H9 (cell line): ENCODE data around the gene PRR33. TPM values are rescaled to one million over a fixed set of nuclear protein-coding genes. Genes with fewer than 3 reads are reported as not detected.

Experiments used
- DNase-seq: peaks from one replicate; pipeline ENCODE4 v3.0.0-alpha.2; 2017
- H2AFZ ChIP-seq: one replicate; pipeline ENCODE4 v1.6.1; 2013; ENCODE audit warnings: mild to moderate bottlenecking, low read length, control low read depth, moderate library complexity
- H2AK5ac ChIP-seq: 2 replicates; pipeline ENCODE4 v1.6.1; 2013; ENCODE audit warnings: low read length, control low read depth, mixed read lengths; ENCODE audit not compliant: insufficient read length
- H2BK120ac ChIP-seq: one replicate; pipeline ENCODE4 v1.6.1; 2013; ENCODE audit warnings: low read depth, mild to moderate bottlenecking, low read length, control low read depth, inconsistent platforms; ENCODE audit not compliant: poor library complexity, severe bottlenecking
- H2BK12ac ChIP-seq: 2 replicates; pipeline ENCODE4 v1.6.1; 2013; ENCODE audit warnings: low read length, control low read depth, mixed read lengths, low read depth; ENCODE audit not compliant: insufficient read length
- H2BK15ac ChIP-seq: 2 replicates; pipeline ENCODE4 v1.6.1; 2013; ENCODE audit warnings: low read depth, low read length, control low read depth
- H2BK20ac ChIP-seq: one replicate; pipeline ENCODE4 v1.6.1; 2013; ENCODE audit warnings: low read depth, mild to moderate bottlenecking, low read length, control low read depth, inconsistent platforms; ENCODE audit not compliant: poor library complexity, severe bottlenecking
- H2BK5ac ChIP-seq: 2 replicates; pipeline ENCODE4 v1.6.1; 2013; ENCODE audit warnings: low read length, control low read depth, mixed read lengths; ENCODE audit not compliant: insufficient read length
- H3K14ac ChIP-seq: 2 replicates; pipeline ENCODE4 v1.6.1; 2013; ENCODE audit warnings: low read length, control low read depth; ENCODE audit not compliant: insufficient read depth
- H3K18ac ChIP-seq: 2 replicates; pipeline ENCODE4 v1.6.1; 2013; ENCODE audit warnings: low read depth, mild to moderate bottlenecking, mixed read lengths, low read length, control low read depth; ENCODE audit not compliant: insufficient read length
- H3K23ac ChIP-seq: 2 replicates; pipeline ENCODE4 v1.6.1; 2013; ENCODE audit warnings: low read length, control low read depth, mixed read lengths, low read depth; ENCODE audit not compliant: insufficient read length
- H3K23me2 ChIP-seq: 2 replicates; pipeline ENCODE4 v1.6.1; 2013; ENCODE audit warnings: low read depth, mild to moderate bottlenecking, mixed read lengths, low read length, control low read depth; ENCODE audit not compliant: insufficient read length, poor library complexity, severe bottlenecking
- H3K27ac ChIP-seq: 2 replicates; pipeline ENCODE4 v1.5.1; 2013; ENCODE audit warnings: low read length, control low read depth, mixed read lengths, low read depth; ENCODE audit not compliant: insufficient read length
- H3K27me3 ChIP-seq: 2 replicates; pipeline ENCODE4 v1.6.1; 2013; ENCODE audit warnings: low read length, control low read depth, inconsistent platforms; ENCODE audit not compliant: insufficient read depth
- H3K4ac ChIP-seq: 2 replicates; pipeline ENCODE4 v1.6.1; 2013; ENCODE audit warnings: low read depth, mild to moderate bottlenecking, control low read depth, inconsistent platforms, low read length, moderate library complexity
- H3K4me1 ChIP-seq: 2 replicates; pipeline ENCODE4 v1.6.1; 2013; ENCODE audit warnings: low read length, control low read depth, inconsistent platforms; ENCODE audit not compliant: insufficient read depth
- H3K4me2 ChIP-seq: 2 replicates; pipeline ENCODE4 v1.6.1; 2013; ENCODE audit warnings: low read length, control low read depth, mixed read lengths; ENCODE audit not compliant: insufficient read length, insufficient read depth
- H3K56ac ChIP-seq: 2 replicates; pipeline ENCODE4 v1.6.1; 2013; ENCODE audit warnings: low read depth, mild to moderate bottlenecking, mixed read lengths, low read length, control low read depth; ENCODE audit not compliant: insufficient read length
- H3K79me1 ChIP-seq: 2 replicates; pipeline ENCODE4 v1.6.1; 2013; ENCODE audit warnings: low read depth, mild to moderate bottlenecking, moderate library complexity, low read length, control low read depth, inconsistent platforms; ENCODE audit not compliant: insufficient read depth, poor library complexity, severe bottlenecking
- H3K79me2 ChIP-seq: 2 replicates; pipeline ENCODE4 v1.6.1; 2013; ENCODE audit warnings: low read length, control low read depth, inconsistent platforms; ENCODE audit not compliant: insufficient read depth
- H3K9ac ChIP-seq: 2 replicates; pipeline ENCODE4 v1.6.1; 2013; ENCODE audit warnings: low read length, control low read depth, mixed read lengths; ENCODE audit not compliant: insufficient read length; ENCODE audit errors: extremely low read depth
- H3K9me3 ChIP-seq: one replicate; pipeline ENCODE4 v1.6.1; 2013; ENCODE audit warnings: low read depth, low read length, inconsistent platforms; ENCODE audit not compliant: control insufficient read depth
- H3T11ph ChIP-seq: one replicate; pipeline ENCODE4 v1.6.1; 2013; ENCODE audit warnings: mild to moderate bottlenecking, low read length, control low read depth, inconsistent platforms
- H4K20me1 ChIP-seq: one replicate; pipeline ENCODE4 v1.6.1; 2013; ENCODE audit not compliant: control insufficient read depth, insufficient read length, insufficient read depth
- H4K5ac ChIP-seq: 2 replicates; pipeline ENCODE4 v1.6.1; 2013; ENCODE audit warnings: low read depth, mild to moderate bottlenecking, mixed read lengths, low read length, control low read depth; ENCODE audit not compliant: insufficient read length
- H4K8ac ChIP-seq: replicated peaks from 2 replicates; pipeline ENCODE4 v1.6.1; 2013; ENCODE audit warnings: low read length, control low read depth, mixed read lengths, low read depth; ENCODE audit not compliant: insufficient read length
- H4K91ac ChIP-seq: 2 replicates; pipeline ENCODE4 v1.6.1; 2013; ENCODE audit warnings: low read depth, mild to moderate bottlenecking, moderate library complexity, mixed read lengths, low read length, control low read depth; ENCODE audit not compliant: insufficient read length
- H3K27ac Mint-ChIP-seq, 3 experiments: 2 replicates in 2 of 3; 3 replicates in 1 of 3; pipeline ENCODE4 v1.8.0; 2020 to 2021; ENCODE audit warnings: mixed read lengths in 3 of 3, mild to moderate bottlenecking in 1 of 3, moderate library complexity in 1 of 3
- H3K27me3 Mint-ChIP-seq: 2 replicates; pipeline ENCODE4 v1.8.0; 2021; ENCODE audit warnings: low read depth, mild to moderate bottlenecking, moderate library complexity, mixed read lengths
- H3K36me3 Mint-ChIP-seq, 3 experiments: 2 replicates in 2 of 3; 3 replicates in 1 of 3; pipeline ENCODE4 v1.8.0; 2020 to 2021; ENCODE audit warnings: low read depth in 3 of 3, mixed read lengths in 3 of 3; ENCODE audit not compliant: insufficient read depth in 1 of 3
- H3K4me1 Mint-ChIP-seq, 2 experiments: 2 replicates each; pipeline ENCODE4 v1.8.0; 2020; ENCODE audit warnings: mixed read lengths in 2 of 2
- H3K4me3 Mint-ChIP-seq, 2 experiments: 2 replicates in 1 of 2; 3 replicates in 1 of 2; pipeline ENCODE4 v1.8.0; 2020 to 2021; ENCODE audit warnings: mild to moderate bottlenecking in 2 of 2, mixed read lengths in 2 of 2, moderate library complexity in 1 of 2
- H3K9me3 Mint-ChIP-seq, 2 experiments: 2 replicates in 1 of 2; 3 replicates in 1 of 2; pipeline ENCODE4 v1.8.0; 2020; ENCODE audit warnings: mild to moderate bottlenecking in 2 of 2, mixed read lengths in 2 of 2, moderate library complexity in 1 of 2
- WGBS: extraction: QIAGEN DNeasy Blood & Tissue Kit; methylation state at CpG from one replicate; pipeline ENCODE4 v1.1.7; 2013; ENCODE audit warnings: missing lambda C conversion rate, low lambda C conversion rate, mixed read lengths; ENCODE audit not compliant: insufficient read length; ENCODE audit errors: extremely low coverage; 5-methylcytosine and 5-hydroxymethylcytosine counted together
- total RNA-seq: library from RNA; stranded (reverse); gene quantifications from 2 replicates; pipeline ENCODE4 v1.2.1, GENCODE V29; 2021
- TF ChIP-seq, protein P1 (sequence below): fragments of 200-600 bp; sonication (generic); conservative IDR thresholded peaks from 3 replicates; pipeline ENCODE4 v1.8.0; 2021; ENCODE audit warnings: antibody characterized with exemption, mild to moderate bottlenecking

The PRR33 gene
- total RNA-seq, 1 experiment from 2014 or later, result not detected

GRCh38 chr11:1861435-1862411 is 30.0 kb downstream of the PRR33 start:
- Histone ChIP-seq H3T11ph (no peak overlapping the region), H2BK12ac (no peak overlapping the region), H3K27me3 (no peaks in the 10 kb centered on the region), H3K14ac (no peak overlapping the region), H4K91ac (no peak overlapping the region), H3K9ac (no peak overlapping the region), H3K4me2 (no peak overlapping the region), H2BK20ac (no peak overlapping the region), H3K23me2 (no peaks in the 10 kb centered on the region), H3K9me3 (no peaks in the 10 kb centered on the region), H3K56ac (no peak overlapping the region), H3K27ac (no peak overlapping the region), H2BK5ac (no peak overlapping the region), H3K23ac (no peak overlapping the region), H3K79me1 (no peaks in the 10 kb centered on the region), H4K20me1 (no peaks in the 10 kb centered on the region), H2AFZ (no peak overlapping the region), H2AK5ac (no peak overlapping the region), H3K18ac (no peak overlapping the region), H3K79me2 (no peaks in the 10 kb centered on the region), H4K5ac (no peak overlapping the region), H3K4ac (no peak overlapping the region), H2BK120ac (no peak overlapping the region), H2BK15ac (no peak overlapping the region), H3K4me1 (peaks cover 3% of the 10 kb centered on the region; the same call in 1 of the 2 replicates), H4K8ac (no peak overlapping the region)
- no peak for DNase-seq
- Mint-ChIP-seq H3K27ac (no peak overlapping the region), H3K27me3 (peaks cover 21% of the 10 kb centered on the region), H3K9me3 (no peaks in the 10 kb centered on the region; a peak in 1 of 5 replicates), H3K4me1 (peaks cover 5 to 11% of the 10 kb centered on the region in 2 experiments; a peak in 3 of 4 replicates), H3K36me3 (no peaks in the 10 kb centered on the region), H3K4me3 (no peak overlapping the region)
- WGBS, result no CpG with 5 or more reads among the region's 4 CpGs
- TF ChIP-seq, protein P1, sequence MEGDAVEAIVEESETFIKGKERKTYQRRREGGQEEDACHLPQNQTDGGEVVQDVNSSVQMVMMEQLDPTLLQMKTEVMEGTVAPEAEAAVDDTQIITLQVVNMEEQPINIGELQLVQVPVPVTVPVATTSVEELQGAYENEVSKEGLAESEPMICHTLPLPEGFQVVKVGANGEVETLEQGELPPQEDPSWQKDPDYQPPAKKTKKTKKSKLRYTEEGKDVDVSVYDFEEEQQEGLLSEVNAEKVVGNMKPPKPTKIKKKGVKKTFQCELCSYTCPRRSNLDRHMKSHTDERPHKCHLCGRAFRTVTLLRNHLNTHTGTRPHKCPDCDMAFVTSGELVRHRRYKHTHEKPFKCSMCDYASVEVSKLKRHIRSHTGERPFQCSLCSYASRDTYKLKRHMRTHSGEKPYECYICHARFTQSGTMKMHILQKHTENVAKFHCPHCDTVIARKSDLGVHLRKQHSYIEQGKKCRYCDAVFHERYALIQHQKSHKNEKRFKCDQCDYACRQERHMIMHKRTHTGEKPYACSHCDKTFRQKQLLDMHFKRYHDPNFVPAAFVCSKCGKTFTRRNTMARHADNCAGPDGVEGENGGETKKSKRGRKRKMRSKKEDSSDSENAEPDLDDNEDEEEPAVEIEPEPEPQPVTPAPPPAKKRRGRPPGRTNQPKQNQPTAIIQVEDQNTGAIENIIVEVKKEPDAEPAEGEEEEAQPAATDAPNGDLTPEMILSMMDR, result no peak
